Panc1 (cell line): ENCODE measurements around the gene ZNF85.

ENCODE experiments used
- TF ChIP-seq, protein P1 (sequence below): fragments of 450-650 bp; IDR thresholded peaks from 2 replicates; pipeline ENCODE4 v1.5.1; 2017; ENCODE audit warnings: mild to moderate bottlenecking
- TF ChIP-seq, protein P2 (sequence below), 2 experiments: IDR thresholded peaks; 2 replicates each; pipeline ENCODE4 v1.6.1; 2011 to 2012; ENCODE audit warnings: low read depth in 2 of 2, control low read depth in 1 of 2, low read length in 1 of 2, mild to moderate bottlenecking in 1 of 2, moderate library complexity in 1 of 2; ENCODE audit not compliant: insufficient read depth in 1 of 2

DNA sequence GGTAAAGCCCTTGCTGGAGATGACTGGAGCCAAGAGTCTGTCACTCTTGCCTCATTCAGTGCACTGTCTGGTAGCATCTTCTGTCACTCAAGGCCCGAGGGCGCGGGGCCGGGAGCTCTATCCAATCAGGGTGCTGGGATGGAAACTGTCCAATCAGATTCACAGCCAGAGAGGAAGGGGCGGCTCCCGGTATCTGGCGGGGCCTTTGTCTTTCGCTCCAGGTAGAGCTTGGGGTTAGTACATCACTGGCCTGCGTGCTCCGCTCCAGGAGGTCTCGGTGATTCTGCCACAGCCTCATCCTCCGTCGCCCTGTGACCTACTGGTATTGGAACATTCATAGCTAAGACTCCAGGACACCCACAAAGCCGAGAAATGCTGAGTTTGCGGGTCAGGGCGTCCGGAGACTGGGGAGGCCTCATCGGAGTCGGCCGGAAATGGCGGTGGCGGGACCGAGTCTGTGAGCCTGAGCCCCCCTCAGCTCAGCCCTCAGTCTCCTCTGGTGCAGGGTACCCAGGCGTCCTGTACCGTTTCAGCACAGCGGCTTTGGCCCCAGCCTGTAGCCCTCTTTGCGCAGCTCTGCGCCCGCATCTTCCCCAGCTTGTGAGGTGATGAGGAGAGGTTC, 76.8 kb downstream of the ZNF85 start:
- TF ChIP-seq, protein P1, sequence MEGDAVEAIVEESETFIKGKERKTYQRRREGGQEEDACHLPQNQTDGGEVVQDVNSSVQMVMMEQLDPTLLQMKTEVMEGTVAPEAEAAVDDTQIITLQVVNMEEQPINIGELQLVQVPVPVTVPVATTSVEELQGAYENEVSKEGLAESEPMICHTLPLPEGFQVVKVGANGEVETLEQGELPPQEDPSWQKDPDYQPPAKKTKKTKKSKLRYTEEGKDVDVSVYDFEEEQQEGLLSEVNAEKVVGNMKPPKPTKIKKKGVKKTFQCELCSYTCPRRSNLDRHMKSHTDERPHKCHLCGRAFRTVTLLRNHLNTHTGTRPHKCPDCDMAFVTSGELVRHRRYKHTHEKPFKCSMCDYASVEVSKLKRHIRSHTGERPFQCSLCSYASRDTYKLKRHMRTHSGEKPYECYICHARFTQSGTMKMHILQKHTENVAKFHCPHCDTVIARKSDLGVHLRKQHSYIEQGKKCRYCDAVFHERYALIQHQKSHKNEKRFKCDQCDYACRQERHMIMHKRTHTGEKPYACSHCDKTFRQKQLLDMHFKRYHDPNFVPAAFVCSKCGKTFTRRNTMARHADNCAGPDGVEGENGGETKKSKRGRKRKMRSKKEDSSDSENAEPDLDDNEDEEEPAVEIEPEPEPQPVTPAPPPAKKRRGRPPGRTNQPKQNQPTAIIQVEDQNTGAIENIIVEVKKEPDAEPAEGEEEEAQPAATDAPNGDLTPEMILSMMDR: no peak
- TF ChIP-seq, protein P2, sequence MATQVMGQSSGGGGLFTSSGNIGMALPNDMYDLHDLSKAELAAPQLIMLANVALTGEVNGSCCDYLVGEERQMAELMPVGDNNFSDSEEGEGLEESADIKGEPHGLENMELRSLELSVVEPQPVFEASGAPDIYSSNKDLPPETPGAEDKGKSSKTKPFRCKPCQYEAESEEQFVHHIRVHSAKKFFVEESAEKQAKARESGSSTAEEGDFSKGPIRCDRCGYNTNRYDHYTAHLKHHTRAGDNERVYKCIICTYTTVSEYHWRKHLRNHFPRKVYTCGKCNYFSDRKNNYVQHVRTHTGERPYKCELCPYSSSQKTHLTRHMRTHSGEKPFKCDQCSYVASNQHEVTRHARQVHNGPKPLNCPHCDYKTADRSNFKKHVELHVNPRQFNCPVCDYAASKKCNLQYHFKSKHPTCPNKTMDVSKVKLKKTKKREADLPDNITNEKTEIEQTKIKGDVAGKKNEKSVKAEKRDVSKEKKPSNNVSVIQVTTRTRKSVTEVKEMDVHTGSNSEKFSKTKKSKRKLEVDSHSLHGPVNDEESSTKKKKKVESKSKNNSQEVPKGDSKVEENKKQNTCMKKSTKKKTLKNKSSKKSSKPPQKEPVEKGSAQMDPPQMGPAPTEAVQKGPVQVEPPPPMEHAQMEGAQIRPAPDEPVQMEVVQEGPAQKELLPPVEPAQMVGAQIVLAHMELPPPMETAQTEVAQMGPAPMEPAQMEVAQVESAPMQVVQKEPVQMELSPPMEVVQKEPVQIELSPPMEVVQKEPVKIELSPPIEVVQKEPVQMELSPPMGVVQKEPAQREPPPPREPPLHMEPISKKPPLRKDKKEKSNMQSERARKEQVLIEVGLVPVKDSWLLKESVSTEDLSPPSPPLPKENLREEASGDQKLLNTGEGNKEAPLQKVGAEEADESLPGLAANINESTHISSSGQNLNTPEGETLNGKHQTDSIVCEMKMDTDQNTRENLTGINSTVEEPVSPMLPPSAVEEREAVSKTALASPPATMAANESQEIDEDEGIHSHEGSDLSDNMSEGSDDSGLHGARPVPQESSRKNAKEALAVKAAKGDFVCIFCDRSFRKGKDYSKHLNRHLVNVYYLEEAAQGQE (IDR thresholded peaks at IDR 0.05; ENCODE audit: insufficient read depth in 1 of 2, low read depth in 2 of 2, low read length in 1 of 2): no peak
